HEK293T (cell line): ENCODE data around the gene PHAF1.

ENCODE experiments used
- ARNT ChIP-seq: fragments of 450-650 bp; IDR thresholded peaks from 2 replicates; pipeline ENCODE4 v1.6.1; 2017; ENCODE audit warnings: mild to moderate bottlenecking
- BHLHE40 ChIP-seq: fragments of 450-650 bp; IDR thresholded peaks from 2 replicates; pipeline ENCODE4 v1.6.1; 2016; ENCODE audit warnings: mild to moderate bottlenecking, moderate library complexity, borderline replicate concordance
- FOXA1 ChIP-seq: fragments of 450-650 bp; IDR thresholded peaks from 2 replicates; pipeline ENCODE4 v1.6.1; 2016; ENCODE audit warnings: mild to moderate bottlenecking
- FOXM1 ChIP-seq: fragments of 450-650 bp; IDR thresholded peaks from 2 replicates; pipeline ENCODE4 v1.6.1; 2017; ENCODE audit warnings: mild to moderate bottlenecking, borderline replicate concordance
- NFRKB ChIP-seq: fragments of 450-650 bp; IDR thresholded peaks from 2 replicates; pipeline ENCODE4 v1.6.1; 2016; ENCODE audit warnings: mild to moderate bottlenecking, moderate library complexity
- PKNOX1 ChIP-seq: fragments of 450-650 bp; IDR thresholded peaks from 2 replicates; pipeline ENCODE4 v1.6.1; 2016
- TARDBP ChIP-seq: fragments of 450-650 bp; IDR thresholded peaks from 2 replicates; pipeline ENCODE4 v1.6.1; 2016
- ZNF384 ChIP-seq: fragments of 450-650 bp; IDR thresholded peaks from 2 replicates; pipeline ENCODE4 v1.6.1; 2016

GRCh38 chr16:67161595-67162058 lies 51.9 kb downstream of the PHAF1 start:
- TF ChIP-seq PKNOX1 = no peak
- TF ChIP-seq ARNT = no peak
- no peak for TF ChIP-seq BHLHE40
- no peak for TF ChIP-seq FOXA1
- TF ChIP-seq FOXM1 = no peak
- no peak for TF ChIP-seq ZNF384
- no peak for TF ChIP-seq TARDBP
- TF ChIP-seq NFRKB = no peak
